GM20431 (cell line): Measurements from ENCODE around the gene VMP1.

Source experiments
- in situ Hi-C: fragments of 300-500 bp; cut with MseI, MboI; formaldehyde crosslinking; loops from one replicate; pipeline ENCODE4 v1.15.0; 2020; ENCODE audit warnings: low sequenced_read_pairs; ENCODE audit not compliant: unreplicated experiment

Gene VMP1

GRCh38 chr17:59707149-59707970 lies at the start of gene VMP1, which contains the start of gene PTRH2:
TSS of gene VMP1 (plus strand) at chr17:59707654. CDS start at chr17:59731447, 23,793 bp downstream.
TSS of gene PTRH2 (minus strand) at chr17:59707430. CDS start at chr17:59697978, 9,452 bp downstream.
- in situ Hi-C loops, result no loop called here

GRCh38 chr17:59666235-59666634 lies 41.2 kb upstream of the VMP1 start:
- in situ Hi-C loops, result no loop called here

- in situ Hi-C loops, result no loop called here
Measured at GRCh38 chr17:59668816-59669215, 38.6 kb upstream of the VMP1 start.

GRCh38 chr17:59669411-59669810 lies 38.0 kb upstream of the VMP1 start:
- in situ Hi-C loops, result no loop called here

GRCh38 chr17:59669944-59670343 lies 37.5 kb upstream of the VMP1 start:
- in situ Hi-C loops, result no loop called here

GRCh38 chr17:59671386-59671785 lies 36.1 kb upstream of the VMP1 start:
- in situ Hi-C loops, result no loop called here

- in situ Hi-C loops, result no loop called here
Measured at GRCh38 chr17:59675231-59675630, 32.2 kb upstream of the VMP1 start.

- in situ Hi-C loops, result no loop called here
Measured at GRCh38 chr17:59676716-59677115, 30.7 kb upstream of the VMP1 start.

- in situ Hi-C loops, result no loop called here
Measured at GRCh38 chr17:59678918-59679317, 28.5 kb upstream of the VMP1 start.

GRCh38 chr17:59680314-59680713 lies 27.1 kb upstream of the VMP1 start:
- in situ Hi-C loops, result no loop called here

GRCh38 chr17:59683283-59683682 lies 24.2 kb upstream of the VMP1 start:
- in situ Hi-C loops, result no loop called here

- in situ Hi-C loops, result no loop called here
Measured at GRCh38 chr17:59684967-59685366, 22.5 kb upstream of the VMP1 start.

- in situ Hi-C loops, result no loop called here
Measured at GRCh38 chr17:59688008-59688407, 19.4 kb upstream of the VMP1 start.

- in situ Hi-C loops, result no loop called here
Measured at GRCh38 chr17:59688496-59688895, 19.0 kb upstream of the VMP1 start.

- in situ Hi-C loops, result no loop called here
Measured at GRCh38 chr17:59693582-59693981, 13.9 kb upstream of the VMP1 start.

- in situ Hi-C loops, result no loop called here
Measured at GRCh38 chr17:59694344-59694743, 13.1 kb upstream of the VMP1 start.

- in situ Hi-C loops, result no loop called here
Measured at GRCh38 chr17:59695945-59696681, 11.3 kb upstream of the VMP1 start.

GRCh38 chr17:59696682-59697277 lies 10.7 kb upstream of the VMP1 start:
- in situ Hi-C loops, result no loop called here

- in situ Hi-C loops, result no loop called here
Measured at GRCh38 chr17:59698143-59698542, 9.3 kb upstream of the VMP1 start.

GRCh38 chr17:59699218-59699617 lies 8.2 kb upstream of the VMP1 start:
- in situ Hi-C loops, result no loop called here

- in situ Hi-C loops, result no loop called here
Measured at GRCh38 chr17:59699786-59700185, 7.7 kb upstream of the VMP1 start.
